Measurements from ENCODE around the gene PDE4C. TPM values are rescaled to one million over a fixed set of nuclear protein-coding genes. Genes with fewer than 3 reads are reported as not detected.

PDE4C gene
- total and polyA plus RNA-seq, 9 of the 15 experiments (the other 6 are each of a cell fraction or from before 2014, with no cell fraction given), result 0.04 to 0.91 (median 0.20) TPM; not detected in 1

DNA sequence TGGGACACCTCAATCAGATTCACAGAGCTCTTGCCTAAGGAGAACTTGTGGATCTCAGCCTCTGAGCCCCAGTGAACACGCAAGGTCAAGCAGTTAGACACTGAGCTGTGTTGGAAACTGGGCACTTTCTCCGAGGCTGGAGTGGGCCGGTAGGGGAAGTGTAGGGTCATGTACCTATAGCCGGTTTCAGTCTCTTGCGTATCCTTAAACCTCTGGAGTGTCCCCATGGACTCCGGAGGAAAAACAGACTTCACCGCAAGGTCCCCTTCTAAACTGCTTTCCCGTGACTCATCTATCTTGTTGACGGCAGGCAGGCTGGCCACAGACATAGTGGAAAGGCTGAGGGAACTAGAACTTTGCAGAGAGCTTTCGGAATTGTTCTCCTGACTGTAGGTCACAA is 36.7 kb upstream of the PDE4C start (continued):
- TF ChIP-seq, protein P1, sequence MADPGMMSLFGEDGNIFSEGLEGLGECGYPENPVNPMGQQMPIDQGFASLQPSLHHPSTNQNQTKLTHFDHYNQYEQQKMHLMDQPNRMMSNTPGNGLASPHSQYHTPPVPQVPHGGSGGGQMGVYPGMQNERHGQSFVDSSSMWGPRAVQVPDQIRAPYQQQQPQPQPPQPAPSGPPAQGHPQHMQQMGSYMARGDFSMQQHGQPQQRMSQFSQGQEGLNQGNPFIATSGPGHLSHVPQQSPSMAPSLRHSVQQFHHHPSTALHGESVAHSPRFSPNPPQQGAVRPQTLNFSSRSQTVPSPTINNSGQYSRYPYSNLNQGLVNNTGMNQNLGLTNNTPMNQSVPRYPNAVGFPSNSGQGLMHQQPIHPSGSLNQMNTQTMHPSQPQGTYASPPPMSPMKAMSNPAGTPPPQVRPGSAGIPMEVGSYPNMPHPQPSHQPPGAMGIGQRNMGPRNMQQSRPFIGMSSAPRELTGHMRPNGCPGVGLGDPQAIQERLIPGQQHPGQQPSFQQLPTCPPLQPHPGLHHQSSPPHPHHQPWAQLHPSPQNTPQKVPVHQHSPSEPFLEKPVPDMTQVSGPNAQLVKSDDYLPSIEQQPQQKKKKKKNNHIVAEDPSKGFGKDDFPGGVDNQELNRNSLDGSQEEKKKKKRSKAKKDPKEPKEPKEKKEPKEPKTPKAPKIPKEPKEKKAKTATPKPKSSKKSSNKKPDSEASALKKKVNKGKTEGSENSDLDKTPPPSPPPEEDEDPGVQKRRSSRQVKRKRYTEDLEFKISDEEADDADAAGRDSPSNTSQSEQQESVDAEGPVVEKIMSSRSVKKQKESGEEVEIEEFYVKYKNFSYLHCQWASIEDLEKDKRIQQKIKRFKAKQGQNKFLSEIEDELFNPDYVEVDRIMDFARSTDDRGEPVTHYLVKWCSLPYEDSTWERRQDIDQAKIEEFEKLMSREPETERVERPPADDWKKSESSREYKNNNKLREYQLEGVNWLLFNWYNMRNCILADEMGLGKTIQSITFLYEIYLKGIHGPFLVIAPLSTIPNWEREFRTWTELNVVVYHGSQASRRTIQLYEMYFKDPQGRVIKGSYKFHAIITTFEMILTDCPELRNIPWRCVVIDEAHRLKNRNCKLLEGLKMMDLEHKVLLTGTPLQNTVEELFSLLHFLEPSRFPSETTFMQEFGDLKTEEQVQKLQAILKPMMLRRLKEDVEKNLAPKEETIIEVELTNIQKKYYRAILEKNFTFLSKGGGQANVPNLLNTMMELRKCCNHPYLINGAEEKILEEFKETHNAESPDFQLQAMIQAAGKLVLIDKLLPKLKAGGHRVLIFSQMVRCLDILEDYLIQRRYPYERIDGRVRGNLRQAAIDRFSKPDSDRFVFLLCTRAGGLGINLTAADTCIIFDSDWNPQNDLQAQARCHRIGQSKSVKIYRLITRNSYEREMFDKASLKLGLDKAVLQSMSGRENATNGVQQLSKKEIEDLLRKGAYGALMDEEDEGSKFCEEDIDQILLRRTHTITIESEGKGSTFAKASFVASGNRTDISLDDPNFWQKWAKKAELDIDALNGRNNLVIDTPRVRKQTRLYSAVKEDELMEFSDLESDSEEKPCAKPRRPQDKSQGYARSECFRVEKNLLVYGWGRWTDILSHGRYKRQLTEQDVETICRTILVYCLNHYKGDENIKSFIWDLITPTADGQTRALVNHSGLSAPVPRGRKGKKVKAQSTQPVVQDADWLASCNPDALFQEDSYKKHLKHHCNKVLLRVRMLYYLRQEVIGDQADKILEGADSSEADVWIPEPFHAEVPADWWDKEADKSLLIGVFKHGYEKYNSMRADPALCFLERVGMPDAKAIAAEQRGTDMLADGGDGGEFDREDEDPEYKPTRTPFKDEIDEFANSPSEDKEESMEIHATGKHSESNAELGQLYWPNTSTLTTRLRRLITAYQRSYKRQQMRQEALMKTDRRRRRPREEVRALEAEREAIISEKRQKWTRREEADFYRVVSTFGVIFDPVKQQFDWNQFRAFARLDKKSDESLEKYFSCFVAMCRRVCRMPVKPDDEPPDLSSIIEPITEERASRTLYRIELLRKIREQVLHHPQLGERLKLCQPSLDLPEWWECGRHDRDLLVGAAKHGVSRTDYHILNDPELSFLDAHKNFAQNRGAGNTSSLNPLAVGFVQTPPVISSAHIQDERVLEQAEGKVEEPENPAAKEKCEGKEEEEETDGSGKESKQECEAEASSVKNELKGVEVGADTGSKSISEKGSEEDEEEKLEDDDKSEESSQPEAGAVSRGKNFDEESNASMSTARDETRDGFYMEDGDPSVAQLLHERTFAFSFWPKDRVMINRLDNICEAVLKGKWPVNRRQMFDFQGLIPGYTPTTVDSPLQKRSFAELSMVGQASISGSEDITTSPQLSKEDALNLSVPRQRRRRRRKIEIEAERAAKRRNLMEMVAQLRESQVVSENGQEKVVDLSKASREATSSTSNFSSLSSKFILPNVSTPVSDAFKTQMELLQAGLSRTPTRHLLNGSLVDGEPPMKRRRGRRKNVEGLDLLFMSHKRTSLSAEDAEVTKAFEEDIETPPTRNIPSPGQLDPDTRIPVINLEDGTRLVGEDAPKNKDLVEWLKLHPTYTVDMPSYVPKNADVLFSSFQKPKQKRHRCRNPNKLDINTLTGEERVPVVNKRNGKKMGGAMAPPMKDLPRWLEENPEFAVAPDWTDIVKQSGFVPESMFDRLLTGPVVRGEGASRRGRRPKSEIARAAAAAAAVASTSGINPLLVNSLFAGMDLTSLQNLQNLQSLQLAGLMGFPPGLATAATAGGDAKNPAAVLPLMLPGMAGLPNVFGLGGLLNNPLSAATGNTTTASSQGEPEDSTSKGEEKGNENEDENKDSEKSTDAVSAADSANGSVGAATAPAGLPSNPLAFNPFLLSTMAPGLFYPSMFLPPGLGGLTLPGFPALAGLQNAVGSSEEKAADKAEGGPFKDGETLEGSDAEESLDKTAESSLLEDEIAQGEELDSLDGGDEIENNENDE (IDR thresholded peaks at IDR 0.05; ENCODE audit: low read depth, low read length), result no peak
- TF ChIP-seq KAT2B (IDR thresholded peaks at IDR 0.05; ENCODE audit: low read depth, low read length) (no peak), MEIS2 (IDR thresholded peaks at IDR 0.05; ENCODE audit: partially characterized antibody) (peak; percentile 87), TAF7 (tag; IDR thresholded peaks at IDR 0.05) (no peak)
- TF ChIP-seq, protein P2, sequence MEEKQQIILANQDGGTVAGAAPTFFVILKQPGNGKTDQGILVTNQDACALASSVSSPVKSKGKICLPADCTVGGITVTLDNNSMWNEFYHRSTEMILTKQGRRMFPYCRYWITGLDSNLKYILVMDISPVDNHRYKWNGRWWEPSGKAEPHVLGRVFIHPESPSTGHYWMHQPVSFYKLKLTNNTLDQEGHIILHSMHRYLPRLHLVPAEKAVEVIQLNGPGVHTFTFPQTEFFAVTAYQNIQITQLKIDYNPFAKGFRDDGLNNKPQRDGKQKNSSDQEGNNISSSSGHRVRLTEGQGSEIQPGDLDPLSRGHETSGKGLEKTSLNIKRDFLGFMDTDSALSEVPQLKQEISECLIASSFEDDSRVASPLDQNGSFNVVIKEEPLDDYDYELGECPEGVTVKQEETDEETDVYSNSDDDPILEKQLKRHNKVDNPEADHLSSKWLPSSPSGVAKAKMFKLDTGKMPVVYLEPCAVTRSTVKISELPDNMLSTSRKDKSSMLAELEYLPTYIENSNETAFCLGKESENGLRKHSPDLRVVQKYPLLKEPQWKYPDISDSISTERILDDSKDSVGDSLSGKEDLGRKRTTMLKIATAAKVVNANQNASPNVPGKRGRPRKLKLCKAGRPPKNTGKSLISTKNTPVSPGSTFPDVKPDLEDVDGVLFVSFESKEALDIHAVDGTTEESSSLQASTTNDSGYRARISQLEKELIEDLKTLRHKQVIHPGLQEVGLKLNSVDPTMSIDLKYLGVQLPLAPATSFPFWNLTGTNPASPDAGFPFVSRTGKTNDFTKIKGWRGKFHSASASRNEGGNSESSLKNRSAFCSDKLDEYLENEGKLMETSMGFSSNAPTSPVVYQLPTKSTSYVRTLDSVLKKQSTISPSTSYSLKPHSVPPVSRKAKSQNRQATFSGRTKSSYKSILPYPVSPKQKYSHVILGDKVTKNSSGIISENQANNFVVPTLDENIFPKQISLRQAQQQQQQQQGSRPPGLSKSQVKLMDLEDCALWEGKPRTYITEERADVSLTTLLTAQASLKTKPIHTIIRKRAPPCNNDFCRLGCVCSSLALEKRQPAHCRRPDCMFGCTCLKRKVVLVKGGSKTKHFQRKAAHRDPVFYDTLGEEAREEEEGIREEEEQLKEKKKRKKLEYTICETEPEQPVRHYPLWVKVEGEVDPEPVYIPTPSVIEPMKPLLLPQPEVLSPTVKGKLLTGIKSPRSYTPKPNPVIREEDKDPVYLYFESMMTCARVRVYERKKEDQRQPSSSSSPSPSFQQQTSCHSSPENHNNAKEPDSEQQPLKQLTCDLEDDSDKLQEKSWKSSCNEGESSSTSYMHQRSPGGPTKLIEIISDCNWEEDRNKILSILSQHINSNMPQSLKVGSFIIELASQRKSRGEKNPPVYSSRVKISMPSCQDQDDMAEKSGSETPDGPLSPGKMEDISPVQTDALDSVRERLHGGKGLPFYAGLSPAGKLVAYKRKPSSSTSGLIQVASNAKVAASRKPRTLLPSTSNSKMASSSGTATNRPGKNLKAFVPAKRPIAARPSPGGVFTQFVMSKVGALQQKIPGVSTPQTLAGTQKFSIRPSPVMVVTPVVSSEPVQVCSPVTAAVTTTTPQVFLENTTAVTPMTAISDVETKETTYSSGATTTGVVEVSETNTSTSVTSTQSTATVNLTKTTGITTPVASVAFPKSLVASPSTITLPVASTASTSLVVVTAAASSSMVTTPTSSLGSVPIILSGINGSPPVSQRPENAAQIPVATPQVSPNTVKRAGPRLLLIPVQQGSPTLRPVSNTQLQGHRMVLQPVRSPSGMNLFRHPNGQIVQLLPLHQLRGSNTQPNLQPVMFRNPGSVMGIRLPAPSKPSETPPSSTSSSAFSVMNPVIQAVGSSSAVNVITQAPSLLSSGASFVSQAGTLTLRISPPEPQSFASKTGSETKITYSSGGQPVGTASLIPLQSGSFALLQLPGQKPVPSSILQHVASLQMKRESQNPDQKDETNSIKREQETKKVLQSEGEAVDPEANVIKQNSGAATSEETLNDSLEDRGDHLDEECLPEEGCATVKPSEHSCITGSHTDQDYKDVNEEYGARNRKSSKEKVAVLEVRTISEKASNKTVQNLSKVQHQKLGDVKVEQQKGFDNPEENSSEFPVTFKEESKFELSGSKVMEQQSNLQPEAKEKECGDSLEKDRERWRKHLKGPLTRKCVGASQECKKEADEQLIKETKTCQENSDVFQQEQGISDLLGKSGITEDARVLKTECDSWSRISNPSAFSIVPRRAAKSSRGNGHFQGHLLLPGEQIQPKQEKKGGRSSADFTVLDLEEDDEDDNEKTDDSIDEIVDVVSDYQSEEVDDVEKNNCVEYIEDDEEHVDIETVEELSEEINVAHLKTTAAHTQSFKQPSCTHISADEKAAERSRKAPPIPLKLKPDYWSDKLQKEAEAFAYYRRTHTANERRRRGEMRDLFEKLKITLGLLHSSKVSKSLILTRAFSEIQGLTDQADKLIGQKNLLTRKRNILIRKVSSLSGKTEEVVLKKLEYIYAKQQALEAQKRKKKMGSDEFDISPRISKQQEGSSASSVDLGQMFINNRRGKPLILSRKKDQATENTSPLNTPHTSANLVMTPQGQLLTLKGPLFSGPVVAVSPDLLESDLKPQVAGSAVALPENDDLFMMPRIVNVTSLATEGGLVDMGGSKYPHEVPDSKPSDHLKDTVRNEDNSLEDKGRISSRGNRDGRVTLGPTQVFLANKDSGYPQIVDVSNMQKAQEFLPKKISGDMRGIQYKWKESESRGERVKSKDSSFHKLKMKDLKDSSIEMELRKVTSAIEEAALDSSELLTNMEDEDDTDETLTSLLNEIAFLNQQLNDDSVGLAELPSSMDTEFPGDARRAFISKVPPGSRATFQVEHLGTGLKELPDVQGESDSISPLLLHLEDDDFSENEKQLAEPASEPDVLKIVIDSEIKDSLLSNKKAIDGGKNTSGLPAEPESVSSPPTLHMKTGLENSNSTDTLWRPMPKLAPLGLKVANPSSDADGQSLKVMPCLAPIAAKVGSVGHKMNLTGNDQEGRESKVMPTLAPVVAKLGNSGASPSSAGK (IDR thresholded peaks at IDR 0.05), result no peak
